Inflammatory macrophage treated with lipopolysaccharide for 4 hours (primary cell): Measurements from ENCODE around the gene ZNF571.

ENCODE experiments used
- DNase-seq: peaks from one replicate; pipeline ENCODE4 v3.0.0-alpha.2; 2020

The ZNF571 gene

DNA sequence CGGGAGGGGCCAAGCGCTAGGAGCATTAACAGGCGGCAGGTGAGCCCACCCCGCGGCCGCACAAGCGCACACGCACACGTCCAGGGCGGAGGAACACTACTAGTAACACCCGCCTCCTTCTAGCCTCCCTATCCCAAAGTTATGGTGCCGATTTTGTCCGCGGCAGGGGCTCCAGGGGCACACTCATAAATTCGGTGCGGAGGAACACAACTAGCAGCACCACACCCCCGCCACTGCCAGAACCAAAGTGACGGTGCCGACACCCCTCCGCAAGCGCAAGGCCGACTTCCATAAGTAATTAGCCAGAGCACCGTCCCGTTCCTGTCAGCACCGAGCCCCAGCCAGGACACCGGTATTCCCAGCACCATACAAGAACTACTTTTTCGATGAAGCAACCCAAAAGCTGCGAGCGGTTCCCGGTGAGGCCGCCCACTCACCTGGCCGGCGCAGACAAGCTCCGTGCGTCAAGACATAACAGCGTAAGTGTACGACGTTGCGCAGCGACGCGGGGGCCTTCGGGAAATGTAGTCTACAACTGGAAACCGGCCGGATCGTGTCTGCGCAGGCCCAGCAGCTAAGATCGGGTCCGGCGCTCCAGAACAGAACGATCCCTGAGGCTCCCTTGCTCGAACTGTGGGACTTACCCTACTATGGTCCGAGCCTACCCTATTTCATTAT, at the start of gene ZNF571, which contains the start of gene ZNF540:
ZNF571 (minus strand) TSS at position 489 of the 678 bp plus-strand sequence. CDS start 8,116 bp downstream, outside the sequence.
ZNF540 (plus strand) TSS at position 573 of the 678 bp plus-strand sequence. CDS start 3,572 bp downstream, outside the sequence.
- DNase-seq, result peak; percentile 92

DNA sequence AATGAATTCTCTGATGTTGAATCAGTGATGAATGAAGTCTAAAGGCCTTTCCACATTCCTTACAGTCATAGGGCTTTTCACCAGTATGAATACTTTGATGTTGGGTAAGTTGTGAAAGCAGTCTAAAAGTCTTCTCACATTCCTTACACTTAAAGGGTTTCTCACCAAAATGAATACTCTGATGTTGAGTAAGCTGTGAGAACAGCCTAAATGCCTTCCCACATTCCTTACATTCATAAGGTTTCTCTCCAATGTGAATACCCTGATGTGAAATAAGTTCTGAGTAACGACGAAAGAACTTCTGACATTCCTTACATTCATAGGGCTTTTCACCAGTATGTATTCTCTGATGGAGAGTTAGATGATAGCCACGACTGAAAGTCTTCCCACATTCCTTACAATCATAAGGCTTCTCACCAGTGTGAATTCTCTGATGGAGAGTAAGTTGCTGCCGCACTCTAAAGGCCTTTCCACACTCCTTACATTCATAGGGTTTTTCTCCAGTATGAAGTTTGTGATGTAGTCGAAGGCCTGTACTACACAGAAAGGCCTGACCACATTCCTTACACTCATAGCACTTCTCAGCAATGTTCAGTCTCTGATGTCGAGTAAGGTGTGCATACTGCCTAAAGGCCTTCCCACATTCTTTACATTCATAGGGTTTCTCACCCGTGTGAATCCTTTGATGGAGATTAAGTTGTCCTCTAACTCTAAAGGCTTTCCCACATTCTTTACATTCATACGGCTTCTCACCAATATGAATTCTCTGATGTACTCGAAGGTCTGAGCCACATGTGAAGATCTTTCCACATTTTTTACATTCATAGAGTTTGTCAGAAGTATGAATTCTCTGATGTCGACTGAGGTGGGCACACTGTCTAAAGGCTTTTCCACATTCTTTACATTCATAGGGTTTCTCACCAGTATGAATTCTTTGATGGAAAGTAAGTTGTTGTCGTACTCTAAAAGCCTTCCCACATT, 40.8 kb upstream of the ZNF571 start:
- no peak for DNase-seq

DNA sequence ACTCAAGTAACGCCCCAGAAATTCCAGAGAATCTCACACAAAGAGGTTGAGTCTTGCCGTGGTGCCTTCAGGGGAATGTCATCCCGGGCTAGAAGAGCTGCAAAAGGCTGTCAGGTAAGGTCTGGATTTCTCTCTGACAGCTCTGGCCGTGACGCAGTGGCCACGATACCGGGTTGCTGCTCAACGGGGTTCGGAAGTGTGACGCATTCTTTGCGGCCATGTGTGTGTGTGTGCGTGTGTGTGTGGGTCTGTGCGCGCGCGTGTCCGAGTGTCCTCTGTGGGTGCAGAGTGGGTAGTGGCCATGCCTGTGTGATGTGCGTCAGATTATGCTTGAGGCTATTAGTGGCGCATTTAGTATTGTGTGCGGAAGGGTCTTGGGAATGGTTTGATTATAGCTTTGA, 390 bp upstream of the ZNF571 start:
- peak; percentile 26 for DNase-seq

DNA sequence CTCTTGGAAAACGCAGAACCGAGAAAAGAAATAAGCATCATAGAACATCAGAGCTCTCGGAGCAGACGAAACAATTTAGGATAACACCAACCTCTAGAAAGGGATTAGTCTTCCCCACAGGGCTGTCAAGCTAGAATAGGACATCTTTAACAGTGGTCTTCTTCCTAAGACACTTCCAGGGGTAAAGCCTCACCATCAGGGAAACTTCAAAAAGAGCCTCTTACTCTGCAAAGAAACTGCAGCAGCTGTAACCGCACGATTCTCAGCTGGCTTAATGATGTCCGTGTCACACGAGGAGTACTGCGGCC, 642 bp downstream of the ZNF571 start:
- DNase-seq, result no peak

DNA sequence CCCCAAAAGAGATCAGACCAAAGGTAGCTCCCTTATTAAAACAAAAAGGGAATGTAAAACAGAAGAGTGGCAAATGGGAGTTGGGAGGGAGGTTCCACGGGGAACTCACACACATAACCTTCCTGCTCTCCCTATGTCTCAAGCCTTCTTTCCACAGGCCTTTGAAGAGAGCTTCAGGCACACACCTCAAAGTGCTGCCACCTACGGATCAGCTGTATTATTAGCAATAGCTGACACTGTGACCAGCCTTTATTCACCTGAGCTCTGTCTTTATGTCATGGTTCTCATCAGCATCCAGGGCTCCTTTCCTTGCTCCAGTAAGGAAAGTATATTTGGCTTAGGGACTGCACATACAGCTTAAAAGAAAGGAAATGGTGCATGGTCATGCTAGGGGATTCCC, 11.3 kb downstream of the ZNF571 start:
- no peak for DNase-seq

DNA sequence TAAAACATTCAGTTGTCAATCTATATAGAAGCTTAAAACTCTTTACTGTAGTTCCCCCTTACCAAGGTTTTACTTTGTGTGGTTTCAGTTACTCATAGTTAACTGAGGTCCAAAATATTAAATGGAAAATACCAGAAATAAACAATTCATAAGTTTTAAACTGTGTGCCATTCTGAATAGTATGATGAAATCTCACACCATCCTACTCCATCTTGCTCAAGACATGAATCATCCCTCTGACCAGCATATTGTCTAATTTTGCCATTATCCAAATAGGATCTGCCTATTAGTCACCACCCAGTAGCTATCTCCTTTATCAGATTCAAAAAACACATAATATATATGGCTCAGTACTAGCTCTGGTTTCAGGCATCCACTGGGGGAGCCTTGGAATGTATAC, 22.4 kb downstream of the ZNF571 start:
- peak; percentile 31 for DNase-seq

DNA sequence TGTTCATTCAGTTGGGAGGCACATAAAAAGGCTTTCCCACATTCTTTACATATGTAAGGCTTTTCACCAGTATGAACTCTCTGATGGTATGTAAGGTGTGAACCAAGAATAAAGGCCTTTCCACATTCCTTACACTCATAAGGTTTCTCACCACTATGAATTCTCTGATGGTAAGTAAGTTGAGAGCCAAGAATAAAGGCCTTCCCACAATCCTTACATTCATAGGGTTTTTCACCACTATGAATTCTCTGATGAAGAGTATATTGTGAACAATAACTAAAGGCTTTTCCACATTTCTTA, 29.3 kb downstream of the ZNF571 start:
- no peak for DNase-seq

DNA sequence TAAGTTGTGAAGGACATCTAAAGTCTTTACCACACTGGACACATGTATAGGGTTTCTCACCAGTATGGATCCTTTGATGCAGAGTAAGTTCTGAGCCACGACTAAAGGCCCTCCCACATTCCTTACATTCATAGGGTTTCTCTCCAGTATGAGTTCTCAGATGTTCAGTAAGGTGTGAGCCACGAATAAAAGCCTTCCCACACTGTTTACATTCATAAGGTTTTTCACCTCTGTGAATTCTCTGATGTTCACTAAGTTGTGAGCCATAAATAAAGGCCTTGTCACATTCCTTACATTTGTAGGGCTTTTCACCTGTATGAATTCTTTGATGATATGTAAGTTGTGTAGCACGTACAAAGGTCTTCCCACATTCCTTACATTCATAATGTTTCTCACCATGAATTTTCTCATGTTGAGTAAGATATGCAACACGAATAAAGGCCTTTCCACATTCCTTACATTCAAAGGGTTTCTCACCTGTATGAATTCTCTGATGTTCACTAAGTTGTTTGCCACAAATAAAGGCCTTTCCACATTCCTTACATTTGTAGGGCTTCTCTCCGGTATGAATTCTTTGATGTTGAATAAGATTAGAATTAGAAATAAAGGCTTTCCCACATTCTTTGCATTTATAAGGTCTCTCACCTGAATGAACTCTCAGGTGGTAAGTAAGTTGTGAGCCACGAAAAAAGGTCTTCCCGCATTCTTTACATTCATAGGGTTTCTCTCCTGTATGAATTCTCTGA, 29.8 kb downstream of the ZNF571 start:
- DNase-seq, result no peak

DNA sequence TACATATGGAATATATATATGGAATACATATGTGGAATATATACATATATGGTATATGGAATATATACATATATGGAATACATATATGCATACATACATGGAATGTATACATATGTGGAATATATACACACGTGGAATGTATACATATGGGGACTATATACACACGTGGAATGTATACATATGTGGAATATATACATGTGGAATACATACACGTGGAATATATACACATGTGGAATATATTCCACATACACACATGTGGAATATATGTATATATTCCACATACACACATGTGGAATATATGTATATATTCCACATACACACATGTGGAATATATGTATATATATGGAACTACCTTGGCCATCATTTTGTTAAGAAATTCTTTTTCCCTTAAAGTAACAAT, 31.1 kb downstream of the ZNF571 start:
- no peak for DNase-seq

DNA sequence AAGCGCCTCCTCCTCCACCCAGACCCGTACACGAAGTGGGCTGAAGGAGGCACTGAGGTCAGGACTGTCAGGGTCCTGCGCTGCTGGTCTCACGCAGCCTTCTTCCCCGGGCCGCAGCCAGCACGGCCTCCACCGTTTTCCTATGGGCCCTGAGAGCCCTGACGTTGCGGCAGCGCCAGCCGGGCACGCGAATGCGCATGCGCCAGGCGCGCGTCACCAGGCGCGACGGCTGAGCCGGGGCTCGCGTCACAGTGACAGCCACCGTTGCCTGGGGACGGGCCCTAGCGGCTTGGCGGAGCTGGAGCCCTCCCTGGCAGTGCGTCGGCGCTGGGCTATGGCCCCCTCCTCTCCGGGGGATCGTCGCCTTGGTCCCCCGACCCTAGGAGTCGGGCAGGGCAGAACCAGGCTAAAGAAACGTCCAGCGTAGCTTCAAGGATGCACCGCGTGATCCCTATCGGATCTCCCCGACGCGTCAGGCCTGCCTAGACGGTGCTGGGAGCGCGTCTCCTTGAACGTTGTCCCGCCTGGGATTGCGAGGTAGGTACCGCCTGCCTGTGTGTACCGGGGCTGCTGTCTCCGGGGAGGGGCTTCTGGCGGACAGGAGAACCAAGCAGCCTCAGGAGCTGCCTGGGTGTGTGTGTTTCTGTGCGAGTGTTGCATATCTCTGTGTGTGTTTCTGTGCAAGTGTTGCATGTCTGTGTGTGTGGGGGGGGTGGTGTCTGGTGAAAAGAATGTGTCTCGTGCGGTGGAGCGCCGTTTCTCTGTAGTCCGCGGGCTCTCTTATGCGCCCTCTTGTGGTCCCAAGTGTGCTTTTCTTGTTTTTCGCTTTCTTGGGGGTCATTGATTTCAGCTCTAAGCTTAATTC, 43.2 kb downstream of the ZNF571 start:
- peak; percentile 63 for DNase-seq

DNA sequence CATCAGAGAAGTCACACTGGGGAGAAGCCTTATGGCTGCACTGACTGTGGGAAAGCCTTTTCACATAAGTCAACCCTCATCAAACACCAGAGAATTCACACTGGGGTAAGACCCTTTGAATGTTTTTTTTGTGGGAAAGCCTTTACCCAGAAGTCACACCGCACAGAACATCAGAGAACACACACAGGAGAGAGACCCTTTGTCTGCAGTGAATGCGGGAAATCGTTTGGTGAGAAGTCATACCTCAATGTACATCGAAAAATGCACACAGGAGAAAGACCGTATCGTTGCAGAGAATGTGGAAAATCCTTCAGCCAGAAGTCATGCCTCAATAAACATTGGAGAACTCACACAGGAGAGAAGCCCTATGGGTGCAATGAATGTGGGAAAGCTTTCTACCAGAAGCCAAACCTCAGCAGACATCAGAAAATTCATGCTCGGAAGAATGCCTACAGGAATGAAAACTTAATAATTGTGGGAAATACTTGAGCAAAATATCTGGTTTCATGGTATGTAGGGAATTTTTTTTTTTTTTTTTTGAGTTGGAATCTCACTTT, 57.1 kb downstream of the ZNF571 start:
- no peak for DNase-seq

DNA sequence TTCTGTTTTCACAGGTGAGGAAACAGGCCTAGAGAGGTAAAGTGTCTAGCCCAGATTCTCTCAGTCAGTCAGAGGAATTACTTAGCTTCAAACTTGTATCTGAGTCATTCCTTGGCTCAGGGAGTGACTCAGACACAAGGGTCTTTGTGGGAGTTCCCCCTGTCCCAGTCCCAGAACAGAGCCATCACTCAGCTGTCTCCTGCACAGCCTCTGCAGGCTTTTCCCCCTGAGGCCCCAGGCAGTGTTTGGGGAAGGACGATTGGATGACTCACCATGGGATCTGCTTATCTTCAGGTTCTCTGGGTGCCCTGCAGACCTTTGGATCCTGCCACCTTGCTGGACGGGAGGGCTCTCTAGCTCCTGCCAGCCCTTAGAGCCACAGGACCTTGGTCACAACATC, 74.7 kb downstream of the ZNF571 start:
- no peak for DNase-seq
